NCI-H82 treated with DMSO at 0.1 percent for 48 hours (cell line): ENCODE measurements around the gene CLDN7.
A peak's percentile ranks its signal among the peaks of the same experiment; 100 is the strongest.

Experiments
- DNase-seq: peaks from one replicate; lab custom pipeline; 2025; ENCODE audit not compliant: unreplicated experiment; lab: John Stamatoyannopoulos, UW

The CLDN7 gene

GRCh38 chr17:7238420-7239090 is 23.7 kb downstream of the CLDN7 start:
- DNase-seq = no peak

- peak; percentile 52 for DNase-seq
These were observed 24.4 kb downstream of the CLDN7 start for GRCh38 chr17:7237761-7238419.

DNA sequence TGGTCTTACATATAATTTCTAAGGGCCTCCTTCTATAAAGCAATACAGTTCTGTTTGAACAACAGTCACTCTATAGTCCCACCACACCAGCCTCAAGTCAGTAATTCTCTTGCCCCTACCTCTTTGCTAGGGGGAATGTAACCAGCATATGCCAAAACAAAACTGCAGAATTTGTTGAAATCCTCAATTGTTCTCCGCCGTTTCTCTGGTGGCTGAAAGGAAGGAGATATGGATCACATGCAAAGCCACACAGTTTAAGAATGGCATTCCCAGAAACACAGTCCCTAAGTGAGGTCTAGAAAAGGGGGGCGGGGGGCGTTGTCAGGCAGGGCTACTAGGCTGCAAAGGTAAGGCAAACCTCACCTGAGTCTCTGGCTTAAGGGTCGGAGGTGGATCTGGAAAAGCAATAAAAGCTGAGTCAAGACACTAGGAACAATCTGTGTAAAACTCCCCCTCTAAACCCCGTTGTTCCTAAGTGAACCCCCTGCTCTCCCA is 25.0 kb downstream of the CLDN7 start:
- no peak for DNase-seq

DNA sequence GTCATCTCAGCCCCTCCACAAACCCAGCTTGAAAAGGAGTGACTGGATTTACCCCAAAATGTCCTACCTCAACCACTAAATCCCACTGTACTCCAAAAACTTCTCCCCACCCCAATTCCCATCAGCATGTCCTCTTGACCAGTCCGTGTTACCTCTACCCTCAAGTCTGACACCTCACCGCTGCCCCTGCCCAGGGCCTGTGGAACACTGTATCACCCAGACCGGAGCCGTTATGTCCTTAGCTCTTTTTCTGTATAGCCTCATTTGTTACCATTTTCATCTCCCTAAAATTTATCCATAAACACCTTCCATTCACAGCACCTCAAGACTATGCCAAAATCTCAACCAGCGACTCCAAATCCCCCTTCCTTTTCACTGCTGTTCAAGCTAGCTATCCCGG is 25.5 kb downstream of the CLDN7 start:
- no peak for DNase-seq

DNA sequence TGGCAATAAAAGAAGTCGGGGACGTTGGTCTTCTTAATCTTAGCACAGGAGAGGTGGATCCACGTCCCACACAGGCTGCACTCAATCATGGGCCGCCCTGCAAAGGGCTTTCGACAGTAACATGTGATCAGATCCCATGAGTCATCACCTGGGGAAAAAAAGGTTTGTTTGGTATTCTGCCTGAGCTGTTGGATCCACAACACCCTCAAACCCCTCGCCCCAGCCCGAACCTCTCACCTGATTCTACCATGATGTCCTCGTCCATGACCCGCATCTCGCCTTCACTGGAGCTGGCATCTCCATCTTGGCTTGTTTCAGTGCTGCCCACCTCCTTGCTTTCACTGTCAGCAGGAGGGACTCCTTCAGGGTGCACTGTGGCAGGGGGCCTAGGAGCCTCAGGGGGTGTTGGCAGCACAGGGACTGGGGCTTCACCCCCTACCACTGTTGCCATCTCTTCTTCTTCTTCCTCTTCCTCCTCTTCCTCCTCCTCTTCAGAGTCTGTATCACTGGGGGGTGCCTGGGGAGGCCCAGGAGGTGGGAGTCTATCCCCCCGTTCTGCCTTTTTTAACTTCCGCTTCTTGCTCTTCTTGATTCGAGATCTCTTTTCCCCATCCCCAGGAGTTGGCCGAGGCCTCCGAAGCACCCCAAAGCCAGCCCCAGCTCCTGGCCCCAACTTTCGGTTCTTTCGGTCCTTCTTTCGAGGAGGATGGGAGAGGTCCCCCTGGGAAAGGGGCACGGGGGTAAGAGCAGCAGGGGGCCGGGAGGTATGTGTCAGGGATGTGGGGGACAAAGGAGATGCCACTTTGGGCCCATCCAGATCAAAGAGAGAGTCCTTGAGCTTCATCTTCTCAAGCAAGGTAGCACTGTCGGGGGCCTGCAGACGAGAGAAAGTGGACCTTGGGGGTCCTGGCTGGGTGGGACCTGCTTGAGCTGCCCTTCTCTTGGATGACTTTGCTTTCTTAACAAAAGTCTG is 26.3 kb downstream of the CLDN7 start:
- no peak for DNase-seq

- DNase-seq = peak; percentile 98
These were observed 28.0 kb downstream of the CLDN7 start, which contains the start of gene DVL2 for GRCh38 chr17:7234083-7234951. TSS of gene DVL2 (minus strand) at chr17:7234517. CDS start at chr17:7234262, 255 bp downstream.

DNA sequence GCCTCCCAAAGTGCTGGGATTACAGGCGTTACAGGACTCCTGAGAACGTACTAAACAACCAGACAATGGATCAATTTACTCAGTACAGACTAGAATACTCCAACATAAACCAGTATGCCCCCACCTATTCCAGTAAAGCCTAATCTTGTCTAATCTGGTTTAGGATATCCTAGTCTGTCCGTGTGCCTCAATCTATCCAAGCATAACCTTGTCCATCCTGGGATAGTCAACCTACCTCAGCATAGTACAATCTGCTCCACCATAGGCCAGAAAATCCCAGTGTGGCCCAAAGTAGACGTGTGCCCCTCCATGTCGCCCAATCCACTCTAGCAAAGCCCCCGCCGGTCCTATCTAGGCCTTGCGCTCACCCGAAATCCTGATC is 28.6 kb downstream of the CLDN7 start:
- peak; percentile 72 for DNase-seq

GRCh38 chr17:7232114-7232513 is 30.2 kb downstream of the CLDN7 start:
- no peak for DNase-seq

DNA sequence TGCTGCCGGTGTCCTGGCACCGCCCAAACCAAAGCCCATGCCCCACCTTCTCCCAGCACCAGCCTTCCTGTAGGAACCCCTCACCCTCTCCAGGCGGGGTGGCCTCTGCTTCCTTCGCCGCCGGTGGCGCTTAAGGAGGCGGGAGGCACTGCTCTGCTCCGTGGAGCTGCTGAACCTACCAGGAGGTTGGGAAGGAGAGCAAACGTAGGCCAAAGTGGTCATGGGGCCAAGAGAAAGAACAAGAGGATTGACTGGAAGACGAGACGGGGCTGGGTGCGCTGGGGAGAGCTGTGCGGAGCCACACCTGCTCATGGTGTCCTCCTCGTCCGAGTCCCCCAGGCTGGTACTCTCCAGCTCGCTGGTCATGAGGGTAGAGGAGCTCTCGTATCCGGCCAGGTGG is 32.8 kb downstream of the CLDN7 start:
- DNase-seq = no peak

DNA sequence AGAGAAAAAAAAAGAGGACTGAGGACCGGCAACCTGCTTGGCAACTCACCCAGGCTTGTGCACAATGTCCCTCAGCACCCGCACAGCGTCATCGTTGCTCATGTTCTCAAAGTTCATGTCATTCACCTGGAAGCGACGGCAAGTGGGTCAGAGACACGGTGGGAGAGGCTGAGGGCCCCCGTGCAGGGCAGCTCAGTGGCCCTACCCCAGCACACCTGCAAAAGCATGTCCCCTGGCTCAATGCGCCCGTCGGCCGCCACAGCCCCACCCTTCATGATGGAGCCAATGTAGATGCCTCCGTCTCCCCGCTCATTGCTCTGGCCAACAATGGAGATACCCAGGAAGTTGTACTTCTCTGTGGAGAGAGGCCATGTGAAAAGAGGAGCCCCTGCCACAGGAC is 33.4 kb downstream of the CLDN7 start:
- DNase-seq = no peak

DNA sequence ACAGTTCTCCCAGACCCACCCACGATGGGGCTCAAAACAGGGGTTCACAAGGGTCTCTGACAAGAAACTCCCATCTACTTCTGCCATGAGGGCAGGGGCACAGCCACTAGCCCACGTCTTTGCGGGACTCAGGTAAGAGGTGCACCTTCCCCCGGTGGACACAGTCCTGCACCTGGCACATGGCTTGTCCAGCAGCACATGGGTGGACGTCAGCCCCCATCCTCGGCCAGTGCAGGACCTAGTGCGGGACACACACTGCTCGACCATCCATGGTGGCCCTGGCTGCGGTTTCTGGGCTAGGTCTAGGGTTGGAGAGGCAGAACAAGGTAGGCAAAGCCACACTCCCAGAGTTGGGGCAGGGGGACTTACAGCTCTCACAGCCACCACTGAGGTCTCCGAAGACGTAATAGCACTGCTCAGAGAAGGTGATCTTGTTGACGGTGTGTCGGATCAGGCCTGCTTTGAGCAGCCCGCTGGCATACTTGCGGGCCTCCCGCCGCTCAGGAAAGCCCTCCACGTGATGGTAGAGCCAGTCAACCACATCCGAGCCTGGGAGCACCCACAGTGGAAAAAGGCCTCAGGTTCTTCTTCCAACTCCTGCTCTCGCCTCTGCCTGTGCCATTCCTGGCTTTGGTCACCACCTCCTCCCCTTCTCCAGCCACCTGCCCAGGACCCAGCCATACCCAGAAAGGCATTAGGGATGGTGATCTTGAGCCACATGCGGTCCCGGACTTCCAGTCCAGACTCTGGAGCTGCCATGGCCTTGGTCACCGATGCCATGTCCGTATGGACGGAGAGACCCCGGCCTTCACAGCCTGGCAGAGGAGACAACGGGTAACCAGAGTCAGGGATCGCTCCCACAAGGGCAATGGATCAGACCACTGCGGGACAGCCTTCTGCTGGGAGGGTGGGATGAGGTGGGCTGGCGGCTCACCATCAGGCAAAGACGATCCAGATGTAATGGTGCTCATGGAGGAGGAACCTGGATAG is 35.3 kb downstream of the CLDN7 start:
- no peak for DNase-seq

- no peak for DNase-seq
These were observed 36.5 kb downstream of the CLDN7 start for GRCh38 chr17:7225711-7226331.

DNA sequence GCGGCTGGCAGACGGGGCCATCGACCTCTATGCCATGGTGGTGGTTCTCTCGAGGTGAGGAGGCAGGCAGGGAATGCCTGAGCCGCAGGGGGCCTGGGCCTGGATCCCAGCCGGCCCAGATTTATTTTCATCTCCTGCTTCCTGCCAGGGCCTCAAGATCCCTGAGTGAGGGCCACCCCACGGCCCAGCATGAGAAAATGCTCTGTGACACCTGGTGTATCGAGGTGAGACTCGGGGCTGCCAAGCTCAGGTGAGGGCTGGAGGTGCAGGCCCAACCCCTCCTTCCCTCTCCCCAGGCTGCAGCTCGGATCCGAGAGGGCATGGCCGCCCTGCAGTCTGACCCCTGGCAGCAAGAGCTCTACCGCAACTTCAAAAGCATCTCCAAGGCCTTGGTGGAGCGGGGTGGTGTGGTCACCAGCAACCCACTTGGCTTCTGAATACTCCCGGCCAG is 37.6 kb downstream of the CLDN7 start:
- no peak for DNase-seq

DNA sequence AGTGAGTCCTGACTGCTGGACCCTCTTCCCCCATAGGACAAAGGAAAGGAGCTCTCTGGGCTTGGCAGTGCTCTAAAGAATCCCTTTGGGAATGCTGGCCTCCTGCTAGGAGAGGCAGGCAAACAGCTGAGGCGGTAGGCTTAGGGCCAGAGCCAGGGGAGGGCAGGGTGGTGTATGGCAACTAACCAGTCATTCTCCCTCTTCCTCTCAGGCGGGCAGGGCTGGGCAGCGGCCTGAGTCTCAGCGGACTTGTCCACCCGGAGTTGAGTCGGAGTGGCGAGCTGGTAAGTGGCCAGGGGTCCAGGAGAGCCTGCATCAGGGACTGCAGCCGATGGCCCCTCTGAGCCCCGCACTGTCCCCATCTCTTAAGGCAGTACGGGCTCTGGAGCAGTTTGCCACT is 38.2 kb downstream of the CLDN7 start:
- no peak for DNase-seq

DNA sequence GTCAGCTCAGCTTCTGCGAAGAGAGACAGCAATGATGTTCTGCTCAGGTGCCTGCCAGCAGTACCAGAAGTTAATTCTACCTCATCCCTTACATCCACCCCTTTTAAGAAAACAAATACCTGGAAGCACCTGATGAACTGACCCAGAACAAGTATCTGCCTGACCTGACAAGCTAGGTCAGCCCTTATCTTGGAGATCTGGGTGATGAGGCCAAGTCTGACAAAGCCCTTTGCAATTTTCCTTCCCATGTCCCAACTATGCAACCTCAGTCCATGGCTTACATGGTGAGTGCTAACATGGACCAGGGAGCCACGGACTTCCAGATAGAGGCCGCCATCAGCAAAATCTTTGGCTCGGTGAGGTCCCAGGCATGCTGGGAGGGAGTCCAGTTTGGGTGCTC is 38.9 kb downstream of the CLDN7 start:
- DNase-seq = no peak

GRCh38 chr17:7222972-7223292 is 39.3 kb downstream of the CLDN7 start:
- DNase-seq = no peak

- no peak for DNase-seq
These were observed 39.9 kb downstream of the CLDN7 start for GRCh38 chr17:7222093-7222971.
